Measurements from ENCODE around the gene PADI3. TPM values are rescaled to one million over a fixed set of nuclear protein-coding genes. Genes with fewer than 3 reads are reported as not detected.

PADI3 gene
- total and polyA plus RNA-seq, 2 of the 8 experiments (the other 6 are each of a cell fraction or from before 2014, with no cell fraction given): 0.37 to 0.94 TPM

DNA sequence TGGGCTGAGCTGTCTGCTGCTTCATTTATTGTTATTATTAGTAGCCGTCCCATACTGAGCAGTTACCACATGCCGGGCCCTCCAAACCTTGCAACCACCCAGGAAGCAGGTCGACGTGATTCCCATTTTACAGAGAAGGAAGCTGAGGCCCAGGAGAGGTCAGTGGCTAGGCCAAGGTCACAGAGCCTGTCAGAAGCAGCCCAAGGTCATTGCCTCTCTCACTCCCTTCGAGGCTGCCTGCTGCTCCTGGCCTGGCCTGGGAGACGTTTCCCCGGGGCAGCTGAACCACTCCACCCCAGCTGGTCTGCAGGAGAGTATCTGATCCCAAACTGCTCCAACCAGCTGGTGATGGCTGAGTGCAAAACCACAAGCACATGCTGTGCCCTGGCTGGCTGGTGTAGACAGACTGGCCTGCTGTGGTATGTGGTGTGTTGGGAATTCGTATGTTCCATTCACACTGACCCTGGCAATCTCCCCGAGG lies 65.6 kb downstream of the PADI3 start:
- no peak overlapping the region for H3K4ac ChIP-seq (replicated peaks; ENCODE audit: insufficient read length, low read depth, low read length)
- FAIRE-seq (no peak), DNase-seq (ENCODE audit: low read depth in 1 of 2, low spot score in 2 of 2) (no peak)
- H3K4me3 ChIP-seq (ENCODE audit: extremely low read depth in 1 of 4, insufficient read depth in 2 of 4, low read depth in 3 of 4, low read length in 4 of 4): no peak overlapping the region
- ChIA-PET POLR2A (ENCODE audit: partially characterized antibody) (interaction anchor here (1.1 kb wide), 1 partner anchor 8 kb away, joined by 3 read pairs; no protein-coding TSS in a partner anchor), CTCF (ENCODE audit: partially characterized antibody) (interaction anchor here (0.5 to 1.3 kb wide), 5 partner anchors 19 to 256 kb away, joined by 3 to 4 read pairs (median 3); no protein-coding TSS in a partner anchor)
- H3K27me3 ChIP-seq (replicated peaks in 1 of 4; ENCODE audit: control insufficient read depth in 3 of 4, extremely low read depth in 1 of 4, insufficient read depth in 3 of 4, low read length in 3 of 4): no peaks in the 10 kb centered on the region
- H3K36me3 ChIP-seq (ENCODE audit: control insufficient read depth in 2 of 4, insufficient read depth in 4 of 4, low read length in 3 of 4): no peaks in the 10 kb centered on the region
- H4K8ac ChIP-seq (ENCODE audit: extremely low read depth, insufficient read depth, low read length): no peak overlapping the region; the same call in 1 of the 2 replicates
- H3K79me2 ChIP-seq (ENCODE audit: control insufficient read depth in 1 of 2, insufficient read depth in 2 of 2, low read length in 2 of 2): no peaks in the 10 kb centered on the region
- 0 out of 2 replicates have a peak overlapping the region, but pooled peaks have one; percentile 5 for H2BK15ac ChIP-seq (ENCODE audit: low read length)
- no peak overlapping the region for H2AK5ac ChIP-seq (ENCODE audit: low read depth, low read length)
- no peak overlapping the region for H3K56ac ChIP-seq (replicated peaks; ENCODE audit: insufficient read length, low read depth, low read length)
- H3K27ac ChIP-seq (ENCODE audit: low read depth, low read length): no peak overlapping the region
- peak overlapping the region; percentile 12 for H4K91ac ChIP-seq (replicated peaks; ENCODE audit: insufficient read length, low read length)
- H3K14ac ChIP-seq (ENCODE audit: insufficient read length): no peak overlapping the region
- H3K9me3 ChIP-seq (ENCODE audit: insufficient read depth in 2 of 2, low read depth in 1 of 2, low read length in 1 of 2): no peaks in the 10 kb centered on the region
- H3K18ac ChIP-seq (ENCODE audit: extremely low read depth, low read length): no peak overlapping the region
- peaks cover 4 to 29% (median 13%) of the 10 kb centered on the region in 4 experiments for H3K4me1 ChIP-seq (replicated peaks in 1 of 4; ENCODE audit: control insufficient read depth in 3 of 4, insufficient read depth in 4 of 4, low read length in 3 of 4)
- no peak overlapping the region for H3K23ac ChIP-seq (ENCODE audit: insufficient read length)
- H2BK20ac ChIP-seq (ENCODE audit: low read length): 0 out of 2 replicates have a peak overlapping the region, but pooled peaks have one; percentile 41
- no peaks in the 10 kb centered on the region for H4K20me1 ChIP-seq (replicated peaks in 1 of 2; ENCODE audit: control insufficient read depth in 1 of 2, insufficient read depth in 2 of 2, low read length in 2 of 2)
- H2AFZ ChIP-seq (ENCODE audit: low read length): no peak overlapping the region
- H4K5ac ChIP-seq (ENCODE audit: insufficient read length, low read depth, low read length): no peak overlapping the region
- no peak overlapping the region for H3K4me2 ChIP-seq (ENCODE audit: insufficient read depth in 1 of 2, low read depth in 2 of 2, low read length in 2 of 2)
- no peaks in the 10 kb centered on the region for H3K79me1 ChIP-seq (ENCODE audit: low read depth, low read length)
- H2BK12ac ChIP-seq (ENCODE audit: low read depth, low read length): peak overlapping the region; percentile 85; the same call in 1 of the 2 replicates
- 76% methylated on average over 8 of the region's 9 CpGs; no CpG with 5 or more reads in 1 of the 2 experiments for WGBS, 2 experiments (ENCODE audit: extremely low coverage in 1 of 2, insufficient coverage in 1 of 2, insufficient read length in 1 of 2, insufficient replicate concordance in 2 of 2, low coverage in 1 of 2, low lambda C conversion rate in 2 of 2, missing lambda C conversion rate in 1 of 2)
- peak overlapping the region; percentile 69; the same call in 1 of the 2 replicates for H2BK5ac ChIP-seq (ENCODE audit: low read depth, low read length)
- no peak overlapping the region for H2BK120ac ChIP-seq (replicated peaks; ENCODE audit: low read depth, low read length)
- TF ChIP-seq TBP (IDR thresholded peaks at IDR 0.05; ENCODE audit: low read depth, low read length) (no peak), KDM1A (IDR thresholded peaks at IDR 0.05; ENCODE audit: borderline replicate concordance, low read length) (peak; percentile 78; the same call in 1 of the 2 replicates), SAP30 (IDR thresholded peaks at IDR 0.05; ENCODE audit: insufficient read depth, insufficient replicate concordance, low read length) (no peak)
- no peaks in the 10 kb centered on the region for H3K23me2 ChIP-seq (ENCODE audit: low read depth, low read length)
- no peak overlapping the region for H3K9ac ChIP-seq (replicated peaks in 1 of 4; ENCODE audit: extremely low read depth in 1 of 4, low read depth in 3 of 4, low read length in 3 of 4)

Data from H1 (cell line).